Amniotic stem cell (primary cell): ENCODE measurements around the gene TRIP12.
"Not testable (repeated sequence)": the region's sequence is repeated elsewhere in the genome, so short reads cannot be mapped to it uniquely, and the experiment has no call there.

Source experiments
- DNase-seq: peaks from one replicate; lab custom pipeline; 2025; lab: John Stamatoyannopoulos, UW

The TRIP12 gene

DNA sequence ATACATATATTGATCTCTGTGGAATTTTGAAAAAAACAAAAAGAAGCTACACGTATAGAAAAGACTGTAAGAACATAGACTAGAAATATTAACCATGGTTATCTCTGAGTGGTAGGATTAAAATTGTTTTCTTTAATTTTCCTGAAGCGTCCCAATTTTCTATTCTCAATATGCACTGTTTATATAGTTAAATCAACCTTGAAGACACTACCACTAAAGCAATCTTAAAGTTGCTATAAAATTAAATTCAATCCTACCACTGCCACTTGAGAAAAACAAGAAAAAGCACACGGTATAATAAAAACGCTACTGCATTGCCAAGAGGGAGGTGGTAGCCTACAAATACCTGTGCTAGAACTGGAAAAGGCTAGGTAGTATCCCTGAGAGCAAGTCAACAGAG, 47.2 kb downstream of the TRIP12 start:
- DNase-seq, result no peak

DNA sequence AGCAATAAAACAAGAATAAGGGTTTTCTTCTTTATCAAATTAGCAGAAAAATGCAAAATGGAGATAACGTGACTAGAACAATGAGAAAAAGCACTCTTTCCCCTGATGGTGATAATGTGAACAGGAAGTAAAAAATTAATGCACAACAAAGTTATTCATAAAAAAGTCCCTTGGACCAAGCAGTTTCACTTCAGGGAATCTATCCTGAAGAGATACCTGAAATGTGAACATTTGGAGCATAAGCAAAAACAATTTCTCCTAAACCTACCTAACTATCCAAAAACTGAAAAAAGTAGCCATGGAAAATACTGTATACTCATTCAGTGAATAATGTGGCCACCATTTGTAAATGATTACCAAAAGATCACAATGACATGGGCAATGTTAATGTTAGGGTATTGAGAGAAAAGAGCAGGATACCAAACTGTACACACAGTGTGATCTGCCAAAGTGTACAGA, 48.7 kb downstream of the TRIP12 start:
- DNase-seq, result no peak

DNA sequence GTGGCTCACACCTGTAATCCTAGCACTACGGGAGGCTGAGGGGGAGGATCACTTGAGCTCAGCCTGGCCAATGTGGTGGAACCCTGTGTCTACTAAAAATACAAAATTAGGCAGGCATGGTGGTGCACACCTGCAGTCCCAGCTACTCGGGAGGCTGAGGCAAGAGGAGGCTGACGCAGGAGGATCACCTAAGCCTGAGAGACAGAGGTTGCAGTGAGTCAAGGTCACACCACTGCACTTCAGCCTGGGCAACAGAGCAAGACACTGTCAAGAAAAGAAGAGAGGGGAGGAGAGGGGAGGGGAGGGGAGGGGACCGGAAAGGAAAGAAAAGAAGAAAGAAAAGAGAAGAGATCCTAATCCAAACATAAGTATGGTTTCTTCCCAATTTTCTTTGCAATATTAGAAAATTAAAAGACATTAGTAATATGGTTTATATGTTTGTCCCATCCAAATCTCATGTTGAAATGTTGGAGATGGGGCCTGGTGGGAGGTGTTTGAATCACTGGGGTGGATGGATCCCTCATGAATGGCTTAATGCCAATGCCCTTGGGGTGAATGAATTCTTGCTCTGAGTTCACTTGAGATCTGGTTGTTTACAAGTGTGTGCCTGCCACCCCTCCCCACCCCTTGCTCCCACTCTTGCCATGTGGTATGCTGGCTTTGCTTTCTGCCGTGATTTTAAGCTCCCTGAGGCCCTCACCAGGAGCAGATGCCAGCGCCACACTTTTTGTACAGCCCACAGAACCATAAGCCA, 50.7 kb downstream of the TRIP12 start:
- DNase-seq, result no peak

DNA sequence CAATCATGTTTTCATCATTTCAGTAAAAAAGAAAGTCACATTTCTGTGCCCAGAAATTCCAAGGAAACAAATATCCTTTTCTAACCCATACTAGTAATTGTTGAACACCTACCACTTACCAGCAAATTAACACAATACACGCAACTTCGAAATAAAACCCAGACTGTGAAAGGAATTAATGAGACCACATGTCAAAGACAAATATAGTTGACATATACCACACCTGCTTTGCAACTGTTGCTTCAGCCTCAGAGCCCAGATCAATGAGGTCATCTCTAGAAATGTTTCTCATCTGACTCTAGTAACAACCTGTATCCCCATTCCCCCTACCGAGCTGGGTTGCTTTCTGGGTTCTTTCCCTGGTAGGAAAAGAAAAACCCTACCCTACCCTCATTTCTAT, 52.6 kb downstream of the TRIP12 start:
- DNase-seq, result no peak

DNA sequence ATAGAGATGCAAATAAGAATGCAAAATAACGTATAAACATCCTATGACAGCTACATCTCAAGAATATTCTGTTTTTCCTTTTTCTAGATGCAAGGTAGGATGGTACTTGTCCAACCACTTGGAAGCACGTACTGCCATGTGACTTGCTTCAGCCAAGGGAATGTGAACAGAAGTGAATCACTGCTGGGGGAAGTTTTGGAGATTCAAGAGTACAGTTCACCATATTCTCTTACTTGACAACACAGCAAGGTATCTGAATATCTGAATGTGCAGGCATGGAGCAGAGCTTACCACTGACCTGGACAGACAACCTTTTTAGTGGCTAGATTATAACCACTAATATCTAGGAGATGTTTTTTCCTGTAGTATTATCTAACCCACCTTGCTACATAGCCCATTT, 53.0 kb downstream of the TRIP12 start:
- DNase-seq, result no peak

DNA sequence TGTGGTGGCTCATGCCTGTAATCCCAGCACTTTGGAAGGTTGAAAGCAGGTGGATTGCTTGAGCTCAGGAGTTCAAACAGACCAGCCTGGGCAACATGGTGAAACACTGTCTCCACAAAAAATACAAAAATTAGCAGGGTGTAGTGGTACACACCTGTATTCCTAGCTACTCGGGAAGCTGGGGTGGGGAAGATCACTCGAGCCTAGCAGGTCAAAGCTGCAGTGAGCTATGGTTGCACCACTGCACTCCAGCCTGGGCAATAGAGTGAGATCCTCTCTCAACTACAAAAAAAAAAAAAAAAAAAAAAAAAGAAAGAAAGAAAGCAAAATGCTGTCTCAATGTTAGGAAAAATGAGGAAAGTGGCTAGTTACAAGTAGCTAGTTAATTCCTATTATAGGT, 56.8 kb downstream of the TRIP12 start:
- DNase-seq, result no peak

DNA sequence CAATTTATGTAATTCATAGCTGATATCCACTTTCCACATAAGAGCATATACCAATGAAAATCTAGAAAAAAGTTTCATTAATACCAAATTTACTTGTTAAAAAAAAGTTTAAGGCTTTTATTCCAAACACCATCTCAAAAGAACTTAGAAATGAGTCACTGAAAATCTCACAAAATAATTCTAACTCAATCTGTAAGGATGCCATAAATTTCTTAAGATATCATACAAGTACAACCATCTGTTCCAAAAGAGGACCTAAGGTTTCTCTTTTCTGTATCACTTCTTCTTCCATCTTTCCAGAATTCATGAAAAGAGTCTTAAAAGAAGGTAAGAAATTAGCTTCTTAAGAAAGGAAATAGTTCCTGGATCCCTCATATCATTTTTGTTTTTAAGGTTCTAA, 60.4 kb downstream of the TRIP12 start:
- no peak for DNase-seq

DNA sequence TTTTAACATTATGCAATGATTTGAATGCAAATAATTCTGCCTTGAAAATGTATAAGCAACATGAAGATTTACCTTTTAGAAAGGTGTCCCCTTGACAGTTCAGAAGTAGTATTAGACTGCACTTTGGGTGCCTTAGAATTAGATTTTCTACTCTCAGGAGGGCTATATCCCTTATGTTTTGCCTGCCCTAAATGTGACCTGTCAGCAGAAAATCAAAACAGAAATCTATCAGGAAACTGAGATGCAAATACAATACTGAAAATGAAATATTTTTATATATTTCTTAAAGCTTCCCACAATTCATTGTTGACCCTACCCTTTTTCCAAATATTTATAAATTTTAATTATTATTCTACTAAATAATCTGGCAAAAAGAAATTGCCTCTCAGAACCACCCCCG, 61.5 kb downstream of the TRIP12 start:
- no peak for DNase-seq

DNA sequence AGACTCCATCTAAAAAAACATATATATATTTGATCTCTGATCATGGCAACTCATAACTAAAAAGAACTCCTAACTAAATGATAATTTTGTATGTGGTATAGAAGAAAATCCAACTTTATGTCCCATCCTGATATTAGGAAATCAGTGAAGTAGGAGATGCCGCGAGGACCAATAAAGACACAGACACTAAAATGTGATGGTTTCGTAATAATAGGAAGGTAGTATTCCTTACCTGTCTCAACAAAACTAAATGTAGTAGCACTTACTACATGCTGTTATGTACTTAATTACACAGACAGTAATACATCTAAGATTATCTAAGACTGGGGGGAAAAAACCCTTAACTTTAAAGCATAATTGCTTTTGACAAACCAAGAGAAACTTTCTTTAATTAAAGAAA, 63.5 kb downstream of the TRIP12 start:
- no peak for DNase-seq

DNA sequence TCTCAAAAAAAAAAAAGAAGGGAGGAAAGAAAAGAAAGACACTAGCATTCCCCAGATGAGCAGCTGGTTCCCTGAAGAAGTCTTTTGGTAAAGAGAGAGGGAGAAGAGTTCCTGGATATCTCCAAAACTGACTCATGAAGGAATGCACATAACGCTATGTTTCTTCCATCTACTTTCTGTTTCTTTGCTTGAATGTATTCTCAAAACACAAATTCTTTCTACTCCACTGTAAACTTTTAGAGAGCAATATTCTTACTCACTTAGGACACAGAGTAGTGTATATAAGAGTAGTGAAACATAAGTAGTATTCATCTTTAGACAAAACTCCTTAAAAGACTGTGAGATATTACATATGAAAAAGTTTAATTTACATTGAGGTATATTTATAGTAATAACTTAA, 64.2 kb downstream of the TRIP12 start:
- DNase-seq, result no peak

DNA sequence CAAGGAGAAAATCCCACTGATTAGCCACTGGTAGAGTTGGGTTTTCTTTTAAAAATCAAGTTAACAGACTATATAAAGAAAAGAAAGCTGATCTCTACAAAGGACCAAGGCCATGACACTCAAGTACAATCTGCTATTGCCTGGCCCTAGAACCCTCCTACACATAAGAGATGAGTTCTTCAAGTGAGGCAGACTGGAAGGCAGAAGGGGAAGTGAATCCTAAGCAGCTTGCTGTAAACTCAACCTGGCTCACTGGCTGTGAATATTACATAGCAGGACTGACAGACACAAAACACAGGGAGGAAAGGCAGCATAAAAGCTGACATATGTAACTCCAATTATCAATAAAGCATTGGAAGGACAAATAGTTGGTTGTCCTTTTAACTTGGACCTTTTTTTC, 65.4 kb downstream of the TRIP12 start:
- DNase-seq, result no peak

DNA sequence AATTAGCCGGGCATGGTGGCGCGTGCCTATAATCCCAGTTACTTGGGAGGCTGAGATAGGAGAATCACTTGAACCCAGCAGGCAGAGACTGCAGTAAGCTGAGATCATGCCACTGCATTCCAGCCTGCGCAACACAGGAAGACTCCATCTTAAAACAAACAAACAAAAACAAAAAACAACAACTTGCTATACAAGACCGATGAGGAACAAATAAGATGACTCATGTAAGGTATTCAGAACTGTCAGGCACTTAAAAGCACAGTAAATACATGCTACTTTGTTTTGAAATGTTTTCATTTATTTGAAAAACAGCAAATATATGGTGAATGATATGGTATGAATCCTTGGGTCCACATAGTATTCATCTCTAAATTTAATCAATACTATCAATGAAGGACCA, 66.7 kb downstream of the TRIP12 start:
- DNase-seq, result no peak

DNA sequence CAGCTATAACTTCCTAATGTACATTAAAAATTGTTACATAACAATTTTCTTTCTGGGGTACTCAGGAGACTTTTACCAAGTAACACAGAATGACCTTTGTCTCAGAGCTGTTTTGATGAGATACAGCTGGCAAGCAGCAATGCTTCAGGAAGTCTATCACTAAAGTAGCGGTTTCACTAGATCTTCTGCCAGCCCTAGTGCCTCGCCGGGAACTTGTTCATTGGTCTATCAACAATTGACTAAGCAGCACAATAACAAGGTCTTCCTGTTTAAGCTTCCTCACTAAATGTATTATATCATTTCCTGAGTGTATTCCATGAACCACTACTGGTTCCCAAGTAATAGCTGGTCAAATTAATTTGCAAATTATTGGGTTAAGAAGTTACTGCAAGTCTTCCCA, 69.2 kb downstream of the TRIP12 start:
- no peak for DNase-seq

DNA sequence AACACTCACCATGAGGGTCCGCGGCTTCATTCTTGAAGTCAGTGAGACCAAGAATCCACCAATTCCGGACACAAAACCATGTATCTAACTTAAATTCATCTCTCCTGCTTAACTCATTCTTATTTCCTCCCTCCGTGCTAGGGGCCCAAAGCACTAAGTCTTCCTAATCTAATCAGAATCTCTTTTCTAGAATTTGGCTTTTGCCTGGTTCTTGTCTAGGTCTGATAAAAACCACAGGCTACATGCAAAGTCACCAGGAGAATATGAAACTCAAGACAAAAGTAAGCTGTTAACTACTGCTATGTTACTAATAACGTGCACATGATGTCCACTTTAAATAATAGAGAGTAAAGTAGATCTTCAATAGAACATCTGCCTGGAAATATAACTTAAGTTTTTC, 69.9 kb downstream of the TRIP12 start:
- no peak for DNase-seq

DNA sequence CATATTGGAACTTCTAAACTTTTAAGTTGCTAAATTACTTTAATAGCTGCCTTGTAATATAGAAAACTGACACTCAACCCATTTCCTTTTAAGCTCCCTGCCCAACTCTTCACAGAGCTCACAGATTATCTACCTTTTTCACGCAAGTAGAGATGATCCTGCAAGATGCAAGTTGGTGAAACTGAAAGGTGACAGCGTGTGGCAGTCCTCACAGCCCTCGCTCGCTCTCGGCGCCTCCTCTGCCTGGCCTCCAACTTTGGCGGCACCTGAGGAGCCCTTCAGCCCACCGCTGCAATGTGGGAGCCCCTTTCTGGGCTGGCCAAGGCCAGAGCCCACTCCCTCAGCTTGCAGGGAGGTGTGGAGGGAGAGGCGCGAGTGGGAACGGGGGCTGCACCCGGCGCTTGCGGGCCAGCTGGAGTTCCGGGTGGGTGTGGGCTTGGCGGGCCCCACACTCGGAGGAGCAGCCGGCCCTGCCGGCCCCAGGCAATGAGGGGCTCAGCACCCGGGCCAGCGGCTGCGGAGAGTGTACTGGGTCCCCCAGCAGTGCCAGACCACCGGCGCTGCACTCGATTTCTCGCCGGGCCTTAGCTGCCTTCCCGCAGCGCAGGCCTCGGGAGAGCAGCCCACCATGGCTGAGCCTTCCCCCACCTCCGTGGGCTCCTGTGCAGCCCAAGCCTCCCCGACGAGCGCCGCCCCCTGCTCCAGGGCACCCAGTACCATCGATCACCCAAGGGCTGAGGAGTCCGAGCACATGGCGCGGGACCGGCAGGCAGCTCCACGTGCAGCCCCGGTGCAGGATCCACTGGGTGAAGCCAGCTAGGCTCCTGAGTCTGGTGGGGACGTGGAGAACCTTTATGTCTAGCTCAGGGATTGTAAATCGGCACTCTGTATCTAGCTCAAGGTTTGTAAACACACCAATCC, 71.2 kb downstream of the TRIP12 start:
- not testable (repeated sequence) for DNase-seq

DNA sequence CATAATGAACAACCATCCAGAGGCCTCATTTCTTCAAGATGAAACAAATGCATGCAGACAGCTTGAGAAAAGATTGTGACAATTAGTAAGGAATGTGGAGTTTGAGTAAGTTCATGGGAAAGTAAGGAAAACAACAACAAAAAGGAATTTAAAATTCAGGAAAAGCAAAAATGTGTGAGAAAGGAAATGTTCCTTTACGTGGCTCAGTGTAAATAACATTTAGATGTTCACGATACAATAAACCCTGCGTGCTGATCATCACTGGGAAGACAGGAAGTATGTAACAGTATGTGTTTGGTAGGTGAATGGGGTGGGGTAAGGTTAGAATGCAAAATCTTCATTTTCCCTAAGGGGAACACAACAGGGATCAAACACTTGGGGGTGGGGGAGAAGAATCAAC, 72.7 kb downstream of the TRIP12 start:
- no peak for DNase-seq

DNA sequence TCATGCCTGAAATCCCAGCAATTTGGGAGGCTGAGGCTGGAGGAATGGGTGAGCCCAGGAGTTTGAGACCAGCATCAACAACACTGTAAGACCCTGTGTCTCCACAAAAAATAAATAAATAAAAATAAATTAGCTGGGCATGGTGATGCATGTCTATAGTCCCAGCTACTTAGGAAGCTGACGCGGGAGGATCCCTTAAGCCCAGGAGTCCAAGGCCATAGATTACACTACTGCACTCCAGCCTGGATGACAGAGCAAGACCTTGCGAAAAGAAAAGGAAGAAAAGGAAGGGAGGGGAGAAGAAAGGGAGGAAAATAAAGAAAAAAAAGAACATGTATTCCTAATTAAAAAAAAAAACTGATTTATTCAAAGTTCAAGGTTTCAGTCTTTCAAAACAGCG, 78.2 kb downstream of the TRIP12 start:
- no peak for DNase-seq

DNA sequence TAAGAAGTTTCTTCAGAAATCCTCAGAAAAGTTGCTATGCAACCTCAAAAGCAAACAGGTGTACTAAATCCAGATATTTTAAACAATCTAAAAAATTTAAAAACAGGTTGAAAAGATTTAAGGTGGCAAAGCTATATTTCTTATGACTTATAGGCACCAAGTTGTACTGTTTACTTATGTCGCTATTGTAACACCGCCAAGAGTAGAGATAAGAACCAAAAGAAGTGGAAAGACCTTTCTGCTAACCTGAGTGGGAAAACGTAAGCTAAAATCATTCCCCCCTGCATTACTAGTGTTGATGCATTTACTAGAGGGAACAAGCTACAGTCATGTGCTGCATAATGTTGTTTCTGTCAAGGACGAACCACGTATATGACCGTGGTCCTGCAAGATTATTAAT, 83.1 kb downstream of the TRIP12 start:
- DNase-seq, result no peak

DNA sequence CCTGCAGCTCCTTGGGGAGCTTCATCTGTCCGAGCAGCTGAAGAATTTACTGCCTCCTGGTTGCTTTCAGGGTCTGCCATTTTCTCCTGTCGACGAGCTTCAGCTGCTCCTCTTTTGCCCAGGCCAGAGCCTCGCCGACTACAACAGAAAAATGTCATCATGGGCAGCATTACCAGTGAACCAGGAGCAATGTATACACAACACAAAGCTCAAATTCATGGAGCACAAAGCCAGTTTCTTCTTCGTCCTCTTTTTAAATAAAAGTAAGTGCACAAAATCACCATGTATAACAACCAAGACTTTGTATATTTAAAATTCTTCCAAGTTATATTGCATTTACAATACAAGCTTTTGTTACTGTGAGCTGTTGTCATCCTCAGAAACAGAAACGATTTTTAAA, 85.0 kb downstream of the TRIP12 start:
- DNase-seq, result no peak

DNA sequence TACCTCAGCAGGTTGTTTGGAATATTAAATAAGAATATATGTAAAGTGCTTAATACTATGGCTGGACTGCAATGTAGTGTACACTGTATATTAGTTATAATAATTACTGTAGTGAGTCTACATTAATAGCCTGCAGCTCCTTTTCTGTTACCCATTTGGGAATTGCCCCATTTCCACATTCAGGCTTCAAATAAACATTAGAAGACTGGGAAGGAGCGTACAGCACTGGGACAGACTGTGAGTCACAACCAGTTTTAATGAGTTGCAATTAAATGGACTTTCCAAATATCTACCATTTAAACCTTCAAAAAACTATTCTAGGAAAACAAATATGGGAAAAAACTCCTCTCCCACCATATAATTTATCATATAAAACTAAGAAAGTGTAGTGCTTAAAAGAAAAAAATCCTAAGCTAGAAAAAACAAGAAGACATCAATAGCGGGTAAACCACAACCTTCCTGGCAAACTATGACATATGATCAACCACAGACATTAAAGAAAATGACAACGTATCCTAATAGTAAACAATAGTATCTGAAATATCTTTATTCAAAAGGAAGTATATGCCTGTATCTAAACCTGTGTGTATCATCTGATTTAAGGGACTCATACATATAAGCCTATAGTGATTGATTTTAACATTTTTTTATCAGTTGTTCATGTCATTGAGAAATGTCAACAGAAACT, 86.1 kb downstream of the TRIP12 start:
- no peak for DNase-seq

DNA sequence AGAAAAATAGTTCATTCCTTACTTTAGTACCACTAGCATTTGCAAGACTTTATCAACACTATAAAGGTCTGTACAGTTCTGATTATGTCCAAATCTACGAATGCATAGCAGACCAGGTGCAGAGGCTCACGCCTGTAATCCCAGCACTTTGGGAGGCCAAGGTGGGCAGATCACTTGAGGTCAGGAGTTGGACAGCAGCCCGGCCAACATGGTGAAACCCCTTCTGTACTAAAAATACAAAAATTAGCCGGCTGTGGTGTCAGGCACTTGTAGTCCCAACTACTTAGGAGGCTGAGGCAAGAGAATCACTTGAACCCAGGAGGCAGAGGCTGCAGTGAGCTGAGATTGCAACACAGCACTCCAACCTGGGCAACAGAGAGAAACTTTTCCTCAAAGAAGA, 87.4 kb downstream of the TRIP12 start:
- DNase-seq, result not testable (repeated sequence)

DNA sequence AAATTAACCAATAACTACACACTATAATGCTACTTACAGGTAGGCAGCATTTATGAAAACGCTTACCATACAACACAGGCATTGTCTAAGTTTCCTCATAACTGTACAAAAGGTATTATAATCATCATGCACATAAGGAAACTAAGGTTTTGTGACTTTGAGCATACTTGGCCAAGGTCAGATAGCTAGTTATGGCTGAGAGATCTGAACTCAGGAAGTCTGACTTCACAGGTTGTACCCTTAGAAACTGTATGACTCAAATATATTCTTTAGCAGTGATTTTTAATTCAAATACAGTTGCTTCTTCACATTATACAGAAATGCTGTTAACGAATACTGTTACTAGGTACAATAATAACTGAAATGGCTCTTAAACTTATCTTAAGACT, 89.3 kb downstream of the TRIP12 start:
- no peak for DNase-seq
